Measurements from ENCODE around the gene CEP112.
"Not testable (repeated sequence)": the region's sequence is repeated elsewhere in the genome, so short reads cannot be mapped to it uniquely, and the experiment has no call there.

CEP112 gene

DNA sequence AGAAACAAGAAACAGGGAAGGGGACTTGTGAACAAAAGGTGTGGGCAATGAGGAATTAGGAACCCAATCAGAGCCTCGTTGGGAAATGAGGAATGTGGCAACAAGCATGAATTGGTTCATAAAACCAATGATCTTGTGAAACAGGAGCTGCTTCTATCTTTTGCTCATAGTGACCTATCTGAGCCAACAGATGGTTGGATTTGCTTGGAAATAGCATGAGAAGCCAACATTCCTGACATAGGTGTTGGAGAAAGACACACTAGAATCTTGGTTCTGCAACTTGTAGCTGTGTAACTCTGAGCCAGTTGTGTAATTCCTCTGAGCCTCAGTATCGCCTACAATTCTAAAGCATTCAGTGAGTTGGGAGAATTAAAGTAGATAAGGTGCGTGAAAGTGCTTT, 378.6 kb downstream of the CEP112 start:
- DNase-seq: no peak

DNA sequence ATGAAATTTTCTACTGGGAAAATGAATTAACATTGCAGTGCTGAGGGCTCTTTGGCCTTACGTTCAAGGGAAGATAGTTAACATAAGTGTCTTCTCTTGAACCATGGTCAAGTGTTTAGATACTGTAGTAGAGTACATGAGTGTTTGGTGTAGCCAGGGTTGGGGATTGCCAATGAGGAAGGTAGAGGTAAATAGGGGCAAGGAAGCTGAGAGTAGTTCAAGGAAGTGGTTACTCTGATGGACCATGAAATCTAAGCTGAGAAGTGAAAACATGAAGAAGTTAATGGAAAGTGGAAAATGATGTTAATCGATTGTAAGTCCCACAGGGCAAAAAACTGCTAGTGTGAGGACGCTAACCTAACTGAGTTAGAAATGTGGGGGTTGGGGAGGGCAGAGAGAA, 380.9 kb downstream of the CEP112 start:
- DNase-seq: no peak

DNA sequence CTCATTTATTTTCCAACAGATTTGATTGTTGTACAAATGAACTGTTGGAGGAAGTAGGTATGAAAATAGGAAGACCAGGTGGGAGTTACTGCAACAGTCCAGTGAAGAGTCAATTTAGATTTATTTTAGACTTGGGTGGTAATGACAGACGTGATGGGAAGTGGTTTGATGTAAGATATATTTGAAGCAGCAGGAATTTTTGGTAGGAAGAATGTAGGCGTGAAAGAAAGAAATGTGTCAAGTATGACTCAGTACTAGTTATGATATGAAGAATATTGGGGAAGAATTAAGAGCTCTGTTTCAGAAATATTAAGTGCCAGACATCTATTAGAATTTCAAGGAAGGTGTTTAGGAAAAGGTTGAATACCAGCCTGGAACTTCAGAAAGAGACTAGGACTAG, 382.6 kb downstream of the CEP112 start:
- no peak for DNase-seq

DNA sequence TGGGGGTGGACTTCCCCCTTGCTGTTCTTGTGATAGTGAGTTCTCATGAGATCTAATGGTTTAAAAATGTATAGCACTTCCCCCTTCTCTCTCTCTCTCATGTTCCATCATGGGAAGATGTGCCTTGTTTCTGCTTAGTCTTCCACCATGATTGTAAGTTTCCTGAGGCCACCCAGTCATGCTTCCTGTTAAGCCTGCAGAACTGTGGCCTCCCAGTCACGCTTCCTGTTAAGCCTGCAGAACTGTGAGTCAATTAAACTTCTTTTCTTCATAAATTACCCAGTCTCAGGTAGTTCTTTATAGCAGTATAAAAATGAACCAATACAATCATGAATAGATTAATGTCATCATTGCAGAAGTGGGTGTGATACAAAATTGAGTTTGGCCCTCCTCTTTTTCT, 383.4 kb downstream of the CEP112 start:
- DNase-seq: not testable (repeated sequence)

DNA sequence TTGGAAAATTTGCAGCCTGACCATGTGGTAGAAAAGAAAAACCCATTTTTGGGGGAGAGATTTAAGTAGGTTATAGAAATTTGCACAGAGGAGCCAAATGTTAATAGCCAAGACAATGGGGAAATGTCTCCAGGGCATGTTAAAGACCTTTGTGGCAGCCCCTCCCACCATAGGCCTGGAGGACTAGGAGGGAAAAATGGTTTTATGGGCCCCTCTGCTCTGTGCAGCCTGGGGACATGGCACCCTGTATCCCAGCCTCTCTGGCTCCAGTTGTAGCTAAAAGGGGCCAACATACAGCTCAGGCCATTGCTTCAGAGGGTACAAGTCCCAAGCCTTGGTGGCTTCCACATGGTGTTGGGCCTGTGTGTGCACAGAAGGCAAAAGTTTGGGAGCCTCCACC, 384.6 kb downstream of the CEP112 start:
- no peak for DNase-seq

DNA sequence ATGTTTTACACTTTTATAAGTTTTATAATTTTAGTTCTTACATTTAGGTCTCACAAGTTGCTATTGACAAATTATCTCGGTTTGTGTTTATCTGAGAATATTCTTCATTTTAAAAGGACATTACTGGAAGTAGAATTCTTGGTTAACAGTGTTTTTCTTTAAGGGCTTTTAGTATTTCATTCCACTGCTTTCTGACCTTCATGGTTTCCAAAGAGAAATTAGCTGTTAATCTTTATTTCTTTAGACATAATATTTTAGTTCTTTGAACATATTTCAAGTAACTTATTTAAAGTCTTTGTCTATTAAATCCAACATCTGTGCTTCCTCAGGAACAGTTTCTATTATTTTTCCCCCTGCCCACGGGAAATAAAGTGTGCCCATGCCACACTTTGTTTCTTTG, 390.4 kb downstream of the CEP112 start:
- no peak for DNase-seq

DNA sequence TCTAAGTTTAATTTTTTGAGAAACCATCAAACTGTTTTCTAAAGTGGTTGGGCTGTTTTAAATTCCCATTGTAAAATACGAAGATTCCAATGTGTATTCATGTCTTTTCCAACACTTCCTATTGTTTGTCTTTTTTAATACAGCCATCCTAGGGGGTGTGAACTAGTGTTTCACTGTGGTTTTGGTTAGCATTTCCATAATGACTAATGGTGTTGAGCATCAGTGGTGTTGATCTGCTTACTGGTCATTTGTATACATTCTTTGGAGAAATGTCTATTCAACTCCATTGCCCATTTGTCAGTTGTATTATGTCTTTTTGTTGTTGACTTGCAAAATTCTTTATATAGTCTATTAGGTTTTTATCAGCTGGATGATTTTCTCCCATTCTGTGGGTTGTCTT, 391.3 kb downstream of the CEP112 start:
- DNase-seq: no peak

DNA sequence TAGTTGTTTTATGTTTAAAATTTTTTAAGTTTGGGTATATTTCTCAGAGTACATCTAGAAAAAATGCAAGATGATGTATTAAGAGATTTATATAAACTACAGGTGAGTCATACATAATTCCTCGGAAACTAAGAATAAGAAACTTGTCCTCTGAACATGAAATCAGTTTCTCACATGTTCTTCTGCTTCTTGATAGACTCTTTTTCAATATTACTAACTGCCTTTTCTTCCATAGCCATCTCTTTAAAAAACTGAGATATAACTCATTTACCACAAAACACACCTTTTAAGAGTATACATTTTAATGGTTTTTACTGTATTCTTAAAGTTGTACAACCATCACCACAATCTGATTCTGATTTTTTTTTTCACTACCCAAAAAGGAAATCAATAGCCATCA, 392.1 kb downstream of the CEP112 start:
- DNase-seq: no peak

DNA sequence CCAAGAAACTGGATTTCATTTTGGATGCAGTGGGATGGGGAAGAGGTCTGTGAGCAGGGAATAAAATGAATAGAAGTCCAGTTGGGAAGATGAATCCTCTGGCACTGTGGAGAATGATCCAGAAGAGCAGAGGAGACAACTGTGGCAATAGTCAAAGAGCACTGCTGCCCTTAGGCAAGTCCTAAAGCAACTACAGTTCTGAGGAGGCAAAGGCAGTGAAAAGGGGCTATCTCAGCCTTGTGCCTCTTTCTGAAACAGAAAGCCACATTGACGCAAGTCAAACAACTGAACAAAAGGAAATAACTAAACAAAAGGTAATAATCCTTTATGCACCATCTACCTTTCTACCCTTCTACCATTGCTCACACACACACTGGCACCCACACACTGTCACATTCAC, 392.5 kb downstream of the CEP112 start:
- no peak for DNase-seq

DNA sequence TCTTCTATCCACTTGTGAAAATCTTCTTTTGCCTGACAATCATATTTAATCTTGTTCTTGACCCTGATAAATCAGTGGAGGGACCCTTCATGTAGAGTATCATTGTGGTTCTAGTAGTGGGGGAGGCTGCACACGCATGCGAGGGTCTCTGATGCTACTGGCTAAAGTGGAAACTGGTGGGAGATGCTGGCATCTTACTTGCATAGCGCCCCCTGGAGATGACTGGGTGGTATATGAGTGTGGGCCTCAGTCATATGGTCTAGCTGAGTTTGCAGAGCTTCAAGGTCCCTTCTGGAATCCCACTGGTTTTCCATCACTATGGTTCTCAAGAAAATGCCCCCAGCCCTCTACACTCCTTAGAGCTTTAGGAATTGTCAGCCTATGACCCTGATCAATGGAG, 394.1 kb downstream of the CEP112 start:
- DNase-seq: no peak

DNA sequence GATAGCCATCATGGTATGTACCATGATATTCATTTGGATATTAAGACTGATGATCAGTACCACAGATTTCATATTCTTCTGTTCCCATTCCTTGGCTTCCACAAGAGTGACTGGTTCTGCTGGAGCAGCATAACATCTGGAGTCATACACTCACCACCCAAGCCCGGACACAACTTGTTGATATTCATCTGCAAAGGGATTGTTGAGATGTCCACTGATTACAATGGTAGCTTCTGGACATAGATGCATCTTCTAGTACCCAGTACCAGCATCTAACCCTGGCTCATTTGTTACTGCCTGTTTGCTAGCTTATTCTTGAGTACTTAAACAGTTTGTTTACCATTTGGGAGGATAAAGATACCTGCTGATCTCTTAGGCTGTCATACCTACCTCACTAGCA, 394.8 kb downstream of the CEP112 start:
- no peak for DNase-seq

DNA sequence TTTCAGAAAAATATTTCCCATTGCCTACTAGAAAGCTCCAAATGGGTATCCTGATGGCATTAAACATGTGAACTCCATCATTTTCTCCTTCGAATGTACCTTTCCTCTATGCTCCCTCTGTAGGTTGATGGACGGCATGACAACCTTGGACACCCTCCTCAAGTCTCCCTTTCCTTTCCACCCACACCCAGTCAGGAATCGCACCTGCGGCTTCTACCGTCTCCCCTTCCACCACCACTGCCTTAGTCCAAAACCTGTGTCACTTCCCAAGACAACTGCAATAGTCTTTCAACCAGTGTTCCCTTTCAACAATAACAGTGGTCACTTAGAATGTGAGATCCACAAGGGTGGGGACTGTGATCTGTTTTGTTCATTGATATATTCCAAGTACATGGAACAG, 397.4 kb downstream of the CEP112 start:
- peak in 1 of 2 donors; percentile 15 for DNase-seq

DNA sequence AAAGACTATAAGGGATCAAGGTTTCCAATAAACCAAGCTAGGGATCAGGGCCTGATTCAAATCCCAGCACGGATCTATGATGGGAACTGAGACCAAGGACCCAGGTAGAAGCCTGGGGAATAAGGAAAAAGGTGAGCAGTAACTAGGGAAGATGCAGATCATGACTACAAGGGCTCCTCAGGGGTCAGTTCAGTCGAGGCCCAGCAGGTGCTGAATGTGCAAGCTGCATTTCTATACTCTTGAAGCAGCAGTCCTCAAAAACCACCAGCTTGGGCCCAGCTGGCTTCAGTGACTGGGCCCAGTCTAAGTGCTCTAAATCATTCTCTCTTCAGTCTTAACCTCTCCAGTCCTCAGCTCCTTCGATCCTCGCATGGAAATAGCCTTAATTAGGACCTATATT, 401.7 kb downstream of the CEP112 start:
- no peak for DNase-seq

DNA sequence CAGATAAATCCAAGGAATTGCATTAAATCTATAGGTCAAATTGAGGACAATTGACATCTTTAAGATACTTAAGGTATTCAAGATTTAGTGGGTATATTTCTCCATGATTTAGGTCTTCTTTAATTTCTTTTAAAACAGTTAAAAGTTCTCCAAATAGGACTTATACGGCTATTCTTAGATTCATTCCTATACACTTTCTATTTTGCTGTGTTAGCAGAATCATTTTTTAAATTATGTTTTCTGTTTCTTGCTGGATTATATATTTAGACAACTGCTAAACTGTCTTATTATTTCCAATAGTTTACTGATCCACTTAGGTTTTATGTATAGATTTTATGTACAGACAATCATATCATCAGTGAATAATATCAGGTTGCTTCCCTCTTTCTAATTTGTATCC, 404.4 kb downstream of the CEP112 start:
- no peak for DNase-seq

DNA sequence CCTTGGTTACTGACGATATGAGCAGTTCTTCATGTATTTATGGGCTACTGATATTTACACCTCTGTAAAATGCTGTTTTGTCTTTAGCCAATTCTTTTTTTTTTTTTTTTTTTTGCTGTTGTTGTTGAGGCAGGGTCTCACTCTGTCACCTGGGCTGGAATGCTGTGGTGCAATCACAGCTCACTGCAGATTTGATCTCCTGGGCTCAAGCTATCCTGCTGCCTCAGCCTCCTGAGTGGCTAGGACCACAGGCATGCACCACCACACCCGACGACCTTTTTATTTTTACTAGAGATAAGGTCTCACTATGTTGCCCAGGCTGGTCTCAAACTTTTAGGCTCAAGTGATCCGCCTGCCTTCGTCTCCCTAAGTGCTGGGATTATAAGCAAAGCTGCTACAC, 405.5 kb downstream of the CEP112 start:
- no peak for DNase-seq

DNA sequence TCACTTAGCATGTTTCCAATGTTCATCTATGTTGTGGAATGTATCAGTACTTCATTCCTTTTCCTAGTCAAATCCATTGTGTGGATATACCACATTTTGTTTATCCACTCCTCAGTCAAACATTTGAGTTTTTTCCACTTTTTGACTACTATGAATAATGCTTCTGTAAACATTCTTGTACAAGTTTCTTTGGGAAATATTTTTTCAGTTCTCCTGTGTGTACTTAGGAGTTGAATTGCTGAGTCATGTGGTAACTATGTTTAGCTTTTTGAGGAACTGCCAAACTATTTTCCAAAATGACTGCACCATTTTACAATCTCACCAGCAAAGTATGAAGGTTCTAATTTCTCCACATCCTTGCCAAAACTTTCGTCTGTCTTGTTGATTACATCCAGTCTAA, 406.8 kb downstream of the CEP112 start:
- DNase-seq: no peak

DNA sequence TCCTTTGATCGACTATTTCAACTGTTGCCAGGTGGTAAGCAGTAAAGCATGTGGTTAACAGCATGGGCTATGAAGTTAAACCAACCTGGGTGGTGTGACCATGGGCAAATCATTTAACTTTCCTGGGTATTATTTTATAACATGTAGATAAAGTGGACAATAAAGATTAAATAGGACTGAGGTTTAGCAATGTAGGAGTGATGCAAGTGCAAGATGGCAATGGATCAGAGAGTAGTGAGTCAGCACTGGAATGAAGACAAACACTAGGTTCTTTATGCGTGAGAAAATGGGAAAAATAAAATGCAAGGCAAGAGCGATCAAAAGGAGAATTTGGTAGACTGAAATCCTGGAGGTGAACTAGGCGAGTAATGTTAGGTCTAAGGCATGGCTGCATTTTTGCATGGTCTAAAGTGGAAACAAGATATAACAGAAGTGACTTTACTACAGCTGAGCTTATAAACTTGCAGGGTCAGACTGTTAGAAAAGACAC, 408.0 kb downstream of the CEP112 start:
- DNase-seq: no peak

DNA sequence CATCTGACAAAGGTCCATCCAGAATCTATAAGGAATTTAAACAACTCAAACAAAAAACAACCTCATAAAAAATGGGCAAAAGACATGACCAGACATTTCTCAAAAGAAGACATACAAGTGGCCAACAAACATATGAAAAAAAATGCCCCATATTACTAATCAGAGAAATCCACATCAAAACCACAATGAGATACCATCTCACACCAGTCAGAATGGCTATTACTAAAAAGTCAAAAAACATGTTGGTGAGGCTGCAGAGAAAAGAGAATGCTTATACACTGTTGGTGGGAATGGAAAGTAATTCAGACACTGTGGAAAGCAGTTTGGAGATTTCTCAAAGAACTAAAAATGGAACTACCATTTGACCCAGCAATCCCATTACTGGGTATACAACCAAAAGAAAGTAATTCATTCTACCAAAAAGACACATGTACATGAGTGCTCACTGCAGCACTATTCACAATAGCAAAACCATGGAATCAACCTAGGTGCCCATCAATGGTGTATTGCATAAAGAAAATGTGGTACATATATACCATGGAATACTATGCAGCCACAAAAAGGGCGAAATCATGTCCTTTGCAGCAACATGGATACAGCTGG, 409.7 kb downstream of the CEP112 start:
- not testable (repeated sequence) for DNase-seq

DNA sequence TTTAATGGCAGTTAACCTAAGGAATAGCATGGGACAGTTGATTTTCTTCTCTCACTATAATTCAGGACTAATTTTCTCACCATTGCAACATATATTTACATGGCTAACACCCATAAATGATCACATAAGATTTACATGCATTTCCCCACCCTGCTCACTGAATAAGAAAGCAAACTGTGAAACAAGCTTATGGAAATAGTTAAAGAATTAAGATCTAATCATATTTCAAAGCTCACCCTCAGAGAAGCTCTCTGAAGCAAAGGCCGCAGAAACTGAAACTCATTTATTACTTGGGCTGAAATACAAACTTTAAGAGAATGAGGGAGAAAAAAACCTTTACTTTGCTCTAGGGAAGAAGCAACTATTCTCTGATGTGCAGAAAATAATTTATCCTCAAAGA, 411.8 kb downstream of the CEP112 start:
- no peak for DNase-seq

DNA sequence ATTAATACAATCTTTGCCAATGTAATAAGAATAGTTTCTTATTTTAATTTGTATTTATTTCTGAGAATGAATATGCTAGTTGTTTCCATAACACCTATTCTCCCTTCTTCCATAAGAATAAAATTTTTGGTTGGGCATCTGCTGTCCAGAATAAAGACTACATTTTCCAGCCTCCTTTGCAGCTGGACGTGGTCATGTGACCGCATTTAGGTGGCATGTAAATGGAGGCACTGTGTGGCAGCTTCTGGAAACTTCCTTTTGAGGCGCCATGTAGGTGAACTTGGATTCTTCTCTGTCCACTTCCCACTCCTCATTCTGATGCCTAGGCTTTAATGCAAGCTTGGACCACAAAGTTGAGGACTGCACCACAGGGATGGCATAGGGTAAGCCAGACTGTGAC, 415.0 kb downstream of the CEP112 start:
- no peak for DNase-seq

DNA sequence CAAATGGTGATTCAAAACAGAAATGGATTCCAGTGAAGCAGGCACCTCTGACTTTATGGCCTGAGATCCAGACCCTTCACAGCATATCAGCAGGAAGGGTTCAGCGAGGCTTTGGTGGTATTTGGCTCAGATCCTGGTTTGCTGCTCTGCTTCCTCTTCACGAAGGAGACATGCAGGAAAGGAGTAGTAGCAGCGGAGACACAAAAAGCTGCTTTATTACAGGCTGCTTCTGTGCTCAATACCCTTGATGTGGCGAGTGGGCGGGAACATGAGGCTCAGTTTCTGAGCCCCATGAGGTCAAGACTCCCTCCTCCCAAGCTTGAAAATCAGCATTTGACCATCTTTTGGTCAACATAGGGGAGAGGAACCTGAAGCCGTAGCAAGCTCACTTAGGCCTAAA, 417.1 kb downstream of the CEP112 start:
- no peak for DNase-seq

DNA sequence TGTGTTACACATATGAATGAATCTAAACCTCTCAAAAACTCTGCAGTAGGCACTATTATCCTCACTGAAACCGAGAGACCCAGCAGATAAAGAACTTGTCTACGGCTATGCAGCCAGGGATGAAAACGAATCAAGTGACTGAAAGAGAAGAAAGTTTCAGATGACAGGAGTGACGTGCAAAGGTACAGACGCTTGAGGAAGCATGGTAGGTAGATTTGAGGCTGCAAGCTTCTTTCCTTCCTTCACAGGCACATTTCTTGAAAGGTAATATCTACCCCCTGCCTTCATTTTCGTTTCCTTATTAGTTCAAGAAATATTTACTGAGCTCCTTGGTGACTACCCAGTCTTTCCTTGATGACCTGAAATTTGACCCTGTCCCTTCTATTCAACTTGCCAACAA, 418.9 kb downstream of the CEP112 start:
- DNase-seq: no peak

DNA sequence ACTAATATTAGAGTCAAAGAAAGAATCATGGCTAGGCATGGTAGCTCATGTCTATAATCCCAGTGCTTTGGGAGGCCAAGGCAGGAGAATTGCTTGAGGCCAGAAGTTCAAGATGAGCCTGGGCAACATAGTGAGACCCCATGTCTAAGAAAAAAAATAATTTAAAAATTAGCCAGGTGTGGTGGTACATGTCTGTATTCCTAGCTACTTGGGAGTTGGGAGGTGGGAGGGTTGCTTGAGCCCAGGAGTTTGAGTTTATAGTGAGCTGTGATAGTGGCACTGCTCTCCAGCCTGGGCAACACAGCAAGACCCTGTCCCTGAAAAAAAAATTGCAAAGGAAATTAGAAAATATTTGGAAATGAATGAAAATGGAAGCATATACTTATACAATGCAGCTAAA, 420.2 kb downstream of the CEP112 start:
- no peak for DNase-seq

DNA sequence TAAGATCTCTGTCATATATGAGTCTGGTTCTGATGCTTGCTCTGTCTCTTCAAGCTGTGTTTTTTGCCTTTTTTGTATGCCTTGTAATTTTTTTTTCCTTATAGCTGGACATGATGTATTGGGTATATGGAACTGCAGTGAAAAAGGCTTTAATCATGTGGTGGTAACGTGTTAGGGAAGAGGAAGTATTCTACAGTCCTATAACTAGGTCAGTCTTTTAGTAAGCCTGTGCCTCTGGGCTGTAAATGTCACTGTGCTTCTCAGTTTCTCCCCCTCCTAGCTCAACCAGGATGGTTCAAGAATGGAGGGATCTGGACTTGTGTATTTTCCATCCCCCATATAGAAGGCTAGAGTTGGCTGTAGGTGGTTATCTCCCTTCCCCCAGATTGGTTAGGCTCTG, 428.1 kb downstream of the CEP112 start:
- no peak for DNase-seq

DNA sequence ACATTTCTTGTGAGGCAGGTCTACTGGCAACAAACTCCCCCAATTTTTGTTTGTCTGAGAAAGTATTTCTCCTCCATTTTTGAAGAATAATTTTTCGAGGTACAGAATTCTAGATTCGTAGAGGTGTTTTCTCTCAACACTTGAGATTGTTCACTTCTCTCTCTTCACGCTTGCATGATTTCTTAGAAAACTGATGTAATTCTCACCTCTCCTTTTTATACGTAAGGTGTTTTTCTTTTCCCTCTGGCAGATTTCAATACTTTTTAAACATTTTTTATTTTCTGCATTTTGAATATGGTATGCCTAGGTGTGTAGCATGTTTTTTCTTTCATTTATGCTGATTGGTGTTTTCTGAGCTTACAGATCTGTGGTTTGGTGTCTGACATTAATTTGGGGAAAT, 429.0 kb downstream of the CEP112 start:
- no peak for DNase-seq

DNA sequence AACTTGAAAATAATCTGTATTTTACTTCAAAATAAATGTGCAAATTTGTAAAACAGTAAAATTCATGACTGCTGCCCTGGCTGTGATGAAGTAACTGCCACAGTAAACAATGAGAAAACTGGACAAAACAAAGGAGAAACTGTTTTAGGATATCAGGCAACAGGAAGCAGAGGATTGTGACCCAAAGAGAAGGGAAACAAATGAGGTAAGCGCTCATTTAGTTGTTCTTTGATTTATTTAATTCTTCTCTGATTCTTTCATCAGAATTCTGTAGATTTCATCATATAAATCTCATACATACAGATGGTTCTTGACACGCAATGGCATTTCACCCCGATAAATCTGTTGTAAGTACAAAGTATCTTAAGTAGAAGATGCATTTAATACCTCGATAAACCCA, 432.4 kb downstream of the CEP112 start:
- DNase-seq: no peak

All from CD4-positive, alpha-beta T cell treated with Interleukin-1 beta for 1 hour (primary cell).